GM19099 (cell line): ENCODE measurements around the gene EGR4.

Source experiments
- POLR2A ChIP-seq: IDR thresholded peaks from 3 replicates; pipeline ENCODE4 v1.6.1; 2011; ENCODE audit warnings: low read depth; ENCODE audit not compliant: insufficient read length; ENCODE audit errors: extremely low read depth

The EGR4 gene

GRCh38 chr2:73259704-73260337, 33.5 kb downstream of the EGR4 start:
- TF ChIP-seq POLR2A: no peak

- TF ChIP-seq POLR2A: no peak
Observed at GRCh38 chr2:73259276-73259675, 34.1 kb downstream of the EGR4 start.

GRCh38 chr2:73258913-73259215, 34.5 kb downstream of the EGR4 start:
- TF ChIP-seq POLR2A: no peak

- TF ChIP-seq POLR2A: no peak
Observed at GRCh38 chr2:73258186-73258912, 35.0 kb downstream of the EGR4 start.

GRCh38 chr2:73257425-73258125, 35.8 kb downstream of the EGR4 start:
- TF ChIP-seq POLR2A: no peak

GRCh38 chr2:73257021-73257420, 36.3 kb downstream of the EGR4 start:
- TF ChIP-seq POLR2A: no peak

- no peak for TF ChIP-seq POLR2A
Observed at GRCh38 chr2:73256618-73256922, 36.8 kb downstream of the EGR4 start.

- TF ChIP-seq POLR2A: no peak
Observed at GRCh38 chr2:73255907-73256617, 37.3 kb downstream of the EGR4 start.

GRCh38 chr2:73255007-73255644, 38.2 kb downstream of the EGR4 start:
- TF ChIP-seq POLR2A: no peak

- TF ChIP-seq POLR2A: no peak
Observed at GRCh38 chr2:73254343-73255006, 38.9 kb downstream of the EGR4 start.

GRCh38 chr2:73253901-73254300, 39.4 kb downstream of the EGR4 start:
- peak; percentile 22 for TF ChIP-seq POLR2A

- TF ChIP-seq POLR2A: no peak
Observed at GRCh38 chr2:73253400-73253799, 39.9 kb downstream of the EGR4 start.

GRCh38 chr2:73252238-73253027, 40.9 kb downstream of the EGR4 start:
- TF ChIP-seq POLR2A: no peak
